ENCODE measurements around the gene GRIP1.
A peak's percentile ranks its signal among the peaks of the same experiment; 100 is the strongest.

The GRIP1 gene

DNA sequence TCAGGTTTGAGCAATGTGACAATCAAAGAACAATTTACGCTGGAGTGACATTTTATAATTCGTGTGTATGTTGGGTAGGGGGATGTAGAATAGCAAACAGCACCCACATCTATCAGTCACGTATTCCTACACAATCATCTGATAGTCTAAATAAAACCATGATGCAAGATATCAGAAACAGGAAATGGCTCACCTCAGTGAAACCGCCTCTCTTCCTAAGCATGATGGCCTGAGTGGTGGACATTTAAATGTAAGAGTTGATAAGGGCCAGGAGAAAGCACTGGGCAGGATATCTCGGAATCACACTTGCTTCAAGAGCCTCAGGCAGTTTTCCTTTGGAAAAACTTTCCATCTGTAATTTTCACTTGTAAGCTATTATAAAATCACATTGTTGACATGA is 128.2 kb downstream of the GRIP1 start:
- TF ChIP-seq, protein P1, sequence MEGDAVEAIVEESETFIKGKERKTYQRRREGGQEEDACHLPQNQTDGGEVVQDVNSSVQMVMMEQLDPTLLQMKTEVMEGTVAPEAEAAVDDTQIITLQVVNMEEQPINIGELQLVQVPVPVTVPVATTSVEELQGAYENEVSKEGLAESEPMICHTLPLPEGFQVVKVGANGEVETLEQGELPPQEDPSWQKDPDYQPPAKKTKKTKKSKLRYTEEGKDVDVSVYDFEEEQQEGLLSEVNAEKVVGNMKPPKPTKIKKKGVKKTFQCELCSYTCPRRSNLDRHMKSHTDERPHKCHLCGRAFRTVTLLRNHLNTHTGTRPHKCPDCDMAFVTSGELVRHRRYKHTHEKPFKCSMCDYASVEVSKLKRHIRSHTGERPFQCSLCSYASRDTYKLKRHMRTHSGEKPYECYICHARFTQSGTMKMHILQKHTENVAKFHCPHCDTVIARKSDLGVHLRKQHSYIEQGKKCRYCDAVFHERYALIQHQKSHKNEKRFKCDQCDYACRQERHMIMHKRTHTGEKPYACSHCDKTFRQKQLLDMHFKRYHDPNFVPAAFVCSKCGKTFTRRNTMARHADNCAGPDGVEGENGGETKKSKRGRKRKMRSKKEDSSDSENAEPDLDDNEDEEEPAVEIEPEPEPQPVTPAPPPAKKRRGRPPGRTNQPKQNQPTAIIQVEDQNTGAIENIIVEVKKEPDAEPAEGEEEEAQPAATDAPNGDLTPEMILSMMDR (conservative IDR thresholded peaks at IDR 0.05; ENCODE audit: low read depth): no peak
- ChIA-PET POLR2A (ENCODE audit: low non-redundant PET) (no interaction called here), CTCF (interaction anchor here (0.6 kb wide), 1 partner anchor 8 kb away, joined by 3 read pairs; no protein-coding TSS in a partner anchor)

DNA sequence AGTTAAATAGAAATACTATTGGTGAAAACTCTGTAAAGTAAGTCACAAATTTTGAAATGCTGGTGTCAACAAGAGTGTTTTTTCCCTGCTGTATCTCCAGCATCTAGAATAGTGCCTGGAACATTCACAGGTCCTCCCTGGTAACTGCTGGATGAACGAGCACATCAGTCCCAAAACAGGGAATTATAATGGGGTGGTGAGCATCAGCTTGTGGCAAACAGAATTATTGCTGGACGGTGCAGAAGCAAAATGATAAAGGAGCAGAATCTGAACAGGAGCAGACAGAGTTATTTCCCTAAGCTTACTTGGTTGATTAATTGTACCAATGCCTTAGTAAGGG is 129.9 kb downstream of the GRIP1 start:
- no peak overlapping the region for H3K27ac ChIP-seq
- CTCF ChIA-PET: interaction anchor here (0.9 to 1.0 kb wide), 2 partner anchors 9 to 55 kb away, joined by 3 to 4 read pairs; no protein-coding TSS in a partner anchor
- POLR2A ChIA-PET (ENCODE audit: low non-redundant PET): no interaction called here
- no peak for DNase-seq (ENCODE audit: low spot score)
- TF ChIP-seq, protein P1 (conservative IDR thresholded peaks at IDR 0.05; ENCODE audit: low read depth): no peak

More for the DNA sequence above, 128.2 kb downstream of the GRIP1 start:
- DNase-seq (ENCODE audit: low spot score): no peak
- H3K27ac ChIP-seq: no peak overlapping the region

DNA sequence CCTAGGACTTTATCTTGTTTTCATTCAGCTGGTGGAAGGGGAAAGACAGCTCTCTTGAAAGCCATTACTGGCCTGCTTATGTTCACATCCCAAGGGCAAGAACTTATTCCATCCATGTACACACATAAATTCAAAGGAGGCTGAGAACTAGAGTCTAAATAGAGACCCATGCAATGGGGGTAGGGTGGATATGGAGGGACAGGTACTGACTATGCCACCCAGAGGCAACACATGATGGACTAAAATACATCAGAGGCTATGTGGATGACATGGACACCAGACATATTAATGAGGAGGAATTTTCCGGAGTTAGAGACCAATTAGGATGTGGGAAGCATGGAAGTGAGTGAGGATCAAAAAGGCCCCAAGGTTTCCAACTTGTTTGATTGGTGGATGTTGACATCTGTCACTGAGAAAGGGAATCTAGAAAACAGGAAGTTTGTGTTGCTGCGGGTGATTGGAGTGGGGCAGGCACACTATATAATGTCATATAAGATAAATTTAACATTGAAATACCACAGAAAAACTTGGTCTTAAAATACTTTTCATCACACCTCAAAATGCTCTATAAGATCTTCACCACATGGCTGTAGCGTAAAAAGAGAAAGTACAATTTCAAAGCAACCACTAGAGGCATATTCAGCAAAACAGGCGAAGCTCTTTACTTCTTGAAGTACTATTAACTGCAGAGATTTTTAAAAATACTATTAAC is 130.4 kb downstream of the GRIP1 start:
- no peak overlapping the region for H3K27ac ChIP-seq
- ChIA-PET POLR2A (ENCODE audit: low non-redundant PET) (no interaction called here), CTCF (interaction anchor here (0.9 to 1.0 kb wide), 2 partner anchors 8 to 56 kb away, joined by 3 to 4 read pairs; no protein-coding TSS in a partner anchor)
- TF ChIP-seq, protein P1 (conservative IDR thresholded peaks at IDR 0.05; ENCODE audit: low read depth): 0 out of 2 replicates have a peak, but pooled peaks have one; percentile 11
- no peak for DNase-seq (ENCODE audit: low spot score)

DNA sequence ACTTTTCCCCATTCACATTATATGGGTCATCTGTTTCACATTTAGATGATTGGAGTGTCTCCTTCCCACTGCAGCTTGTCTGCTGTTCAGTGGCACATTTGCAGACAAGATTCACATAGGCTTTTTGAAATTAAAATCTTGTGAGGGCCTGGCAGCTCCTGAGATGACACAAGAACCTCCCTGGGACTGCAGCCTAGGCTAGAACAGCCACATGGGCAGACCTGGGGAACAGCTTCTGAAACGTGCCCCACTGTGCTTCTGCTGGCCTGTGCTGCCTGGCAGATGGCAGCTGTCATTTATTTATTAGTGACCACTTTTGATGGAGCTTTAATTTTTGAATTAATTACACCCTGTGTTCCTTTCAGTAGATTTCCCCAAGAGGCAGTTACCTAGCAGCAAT is 137.4 kb downstream of the GRIP1 start:
- no peak for DNase-seq (ENCODE audit: low spot score)
- POLR2A ChIA-PET (ENCODE audit: low non-redundant PET): no interaction called here
- CTCF ChIA-PET: interaction anchor here (1.6 kb wide), 1 partner anchor 7 kb away, joined by 4 read pairs; no protein-coding TSS in a partner anchor
- TF ChIP-seq, protein P1 (conservative IDR thresholded peaks at IDR 0.05; ENCODE audit: low read depth): no peak
- H3K27ac ChIP-seq: no peak overlapping the region

DNA sequence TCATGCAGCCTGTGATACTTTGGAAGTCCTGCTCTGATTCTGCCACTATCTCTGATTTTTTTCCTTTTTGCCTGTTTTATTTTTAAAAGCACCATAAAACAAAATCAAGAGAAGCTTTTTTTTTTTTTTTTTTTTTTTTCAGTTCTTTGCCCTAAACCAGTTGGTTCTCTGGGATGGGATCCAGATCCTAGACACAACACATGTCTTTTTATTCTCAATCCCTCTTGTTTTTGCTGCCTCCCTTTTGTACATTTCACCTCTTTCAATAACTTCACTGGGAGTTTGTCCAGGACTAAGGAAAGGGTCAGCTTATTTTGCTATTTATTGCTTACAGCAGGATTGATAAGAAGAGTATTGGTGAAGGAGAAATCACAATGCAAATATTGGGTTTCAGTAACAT is 139.4 kb downstream of the GRIP1 start:
- H3K27ac ChIP-seq: no peak overlapping the region
- ChIA-PET CTCF (interaction anchor here (0.6 to 0.7 kb wide), 2 partner anchors 136 to 220 kb away, joined by 3 to 4 read pairs; no protein-coding TSS in a partner anchor), POLR2A (ENCODE audit: low non-redundant PET) (interaction anchor here (0.6 kb wide), 1 partner anchor 31 kb away, joined by 4 read pairs; no protein-coding TSS in a partner anchor)
- TF ChIP-seq, protein P1 (conservative IDR thresholded peaks at IDR 0.05; ENCODE audit: low read depth): no peak
- DNase-seq (ENCODE audit: low spot score): no peak

DNA sequence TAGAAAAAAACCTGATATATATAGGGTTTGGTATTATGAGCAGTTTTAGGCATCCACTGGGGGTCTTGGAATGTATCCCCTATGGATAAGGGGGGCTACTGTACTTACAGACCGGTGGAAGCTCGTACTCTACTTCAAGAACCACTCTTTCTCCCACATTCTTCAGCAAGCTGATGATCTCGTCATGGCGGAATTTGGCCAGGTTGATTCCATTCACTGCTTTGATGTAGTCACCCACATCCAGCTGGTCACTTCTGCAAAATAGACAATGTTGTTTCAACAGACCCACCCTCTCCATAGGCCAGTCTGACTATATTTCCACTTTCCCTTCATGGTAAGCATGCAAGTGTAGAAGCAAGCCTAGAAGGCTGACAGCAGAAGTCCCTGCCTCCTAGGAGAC is 139.9 kb downstream of the GRIP1 start:
- H3K27ac ChIP-seq: no peak overlapping the region
- ChIA-PET CTCF (interaction anchor here (0.6 to 0.7 kb wide), 2 partner anchors 136 to 220 kb away, joined by 3 to 4 read pairs; no protein-coding TSS in a partner anchor), POLR2A (ENCODE audit: low non-redundant PET) (interaction anchor here (0.6 kb wide), 1 partner anchor 31 kb away, joined by 4 read pairs; no protein-coding TSS in a partner anchor)
- TF ChIP-seq, protein P1 (conservative IDR thresholded peaks at IDR 0.05; ENCODE audit: low read depth): no peak
- DNase-seq (ENCODE audit: low spot score): no peak

Data from RWPE1 (cell line).